Prostate gland (tissue), 2 donors: ENCODE results near the gene UBE2E2.

ENCODE experiments used
- POLR2A ChIP-seq: fragments of 450-650 bp; IDR thresholded peaks from one replicate; pipeline ENCODE4 v1.6.1; 2016; ENCODE audit warnings: antibody characterized with exemption, mild to moderate bottlenecking
- TF ChIP-seq, protein P1 (sequence below), 4 experiments: fragments of 200-600 bp in 2 of 4; fragments of 450-650 bp in 2 of 4; sonication (generic) in 2 of 4; IDR thresholded peaks; 1 replicate in 3 of 4; 2 replicates in 1 of 4; pipeline ENCODE4 v1.5.1; 2016 to 2019; ENCODE audit warnings: antibody characterized with exemption in 4 of 4, mild to moderate bottlenecking in 2 of 4, moderate library complexity in 2 of 4

DNA sequence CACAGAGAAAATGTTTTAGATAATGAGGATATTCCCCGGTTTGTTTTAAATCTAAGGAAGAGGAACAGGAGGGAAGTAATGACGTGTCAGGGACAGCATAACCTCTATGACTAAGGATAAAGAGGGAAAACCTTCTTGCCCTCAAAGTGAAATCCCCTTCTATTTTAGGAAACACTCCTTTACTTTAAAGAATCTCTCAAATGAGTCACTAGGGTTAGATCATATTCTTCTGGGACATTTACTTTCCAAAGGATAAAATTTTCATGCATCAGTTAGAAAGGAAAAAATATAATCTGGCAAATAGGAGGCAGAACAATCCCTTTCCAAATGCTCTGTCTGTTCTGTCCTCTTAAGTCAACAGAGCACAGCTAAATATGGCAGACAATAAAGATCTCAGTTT lies 43.2 kb upstream of the UBE2E2 start:
- TF ChIP-seq, protein P1, sequence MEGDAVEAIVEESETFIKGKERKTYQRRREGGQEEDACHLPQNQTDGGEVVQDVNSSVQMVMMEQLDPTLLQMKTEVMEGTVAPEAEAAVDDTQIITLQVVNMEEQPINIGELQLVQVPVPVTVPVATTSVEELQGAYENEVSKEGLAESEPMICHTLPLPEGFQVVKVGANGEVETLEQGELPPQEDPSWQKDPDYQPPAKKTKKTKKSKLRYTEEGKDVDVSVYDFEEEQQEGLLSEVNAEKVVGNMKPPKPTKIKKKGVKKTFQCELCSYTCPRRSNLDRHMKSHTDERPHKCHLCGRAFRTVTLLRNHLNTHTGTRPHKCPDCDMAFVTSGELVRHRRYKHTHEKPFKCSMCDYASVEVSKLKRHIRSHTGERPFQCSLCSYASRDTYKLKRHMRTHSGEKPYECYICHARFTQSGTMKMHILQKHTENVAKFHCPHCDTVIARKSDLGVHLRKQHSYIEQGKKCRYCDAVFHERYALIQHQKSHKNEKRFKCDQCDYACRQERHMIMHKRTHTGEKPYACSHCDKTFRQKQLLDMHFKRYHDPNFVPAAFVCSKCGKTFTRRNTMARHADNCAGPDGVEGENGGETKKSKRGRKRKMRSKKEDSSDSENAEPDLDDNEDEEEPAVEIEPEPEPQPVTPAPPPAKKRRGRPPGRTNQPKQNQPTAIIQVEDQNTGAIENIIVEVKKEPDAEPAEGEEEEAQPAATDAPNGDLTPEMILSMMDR (IDR thresholded peaks at IDR 0.05) = no peak
- TF ChIP-seq POLR2A = no peak
